Measurements from ENCODE around the gene H2BK1.

- no peak for TF ChIP-seq CTCF (IDR thresholded peaks at IDR 0.05)
- no peak for TF ChIP-seq POLR2A (IDR thresholded peaks at IDR 0.05)
Observed at GRCh38 chr7:151244841-151245346, 34.6 kb upstream of the H2BK1 start.

Measured in uterus (tissue), 2 donors.